Smooth muscle cell of the brain vasculature (primary cell): ENCODE measurements around the gene FBXL12.
A peak's percentile ranks its signal among the peaks of the same experiment; 100 is the strongest.
"Not testable (repeated sequence)": the region's sequence is repeated elsewhere in the genome, so short reads cannot be mapped to it uniquely, and the experiment has no call there.

Experiments
- DNase-seq: peaks from one replicate; pipeline ENCODE4 v3.0.0-alpha.2; 2012; ENCODE audit warnings: low read depth, low spot score

The FBXL12 gene

GRCh38 chr19:9792206-9793070 is 26.4 kb downstream of the FBXL12 start:
- peak; percentile 86 for DNase-seq

- DNase-seq: peak; percentile 88
Measured at GRCh38 chr19:9791552-9792205, 27.2 kb downstream of the FBXL12 start.

- DNase-seq: not testable (repeated sequence)
Measured at GRCh38 chr19:9791073-9791367, 27.9 kb downstream of the FBXL12 start.

- not testable (repeated sequence) for DNase-seq
Measured at GRCh38 chr19:9789579-9789978, 29.3 kb downstream of the FBXL12 start.

- DNase-seq: no peak
Measured at GRCh38 chr19:9789066-9789465, 29.8 kb downstream of the FBXL12 start.

GRCh38 chr19:9788604-9789003 is 30.3 kb downstream of the FBXL12 start:
- DNase-seq: not testable (repeated sequence)

- DNase-seq: no peak
Measured at GRCh38 chr19:9786819-9787218, 32.1 kb downstream of the FBXL12 start.

- no peak for DNase-seq
Measured at GRCh38 chr19:9786342-9786741, 32.5 kb downstream of the FBXL12 start.

- DNase-seq: peak; percentile 88
Measured at GRCh38 chr19:9785367-9786331, 33.2 kb downstream of the FBXL12 start.

- DNase-seq: not testable (repeated sequence)
Measured at GRCh38 chr19:9784163-9784496, 34.7 kb downstream of the FBXL12 start.

- DNase-seq: no peak
Measured at GRCh38 chr19:9782338-9782737, 36.5 kb downstream of the FBXL12 start.

- DNase-seq: peak; percentile 83
Measured at GRCh38 chr19:9768175-9769112, 50.4 kb downstream of the FBXL12 start, which contains the start of gene ZNF846. Gene ZNF846 (minus strand): TSS chr19:9768738. CDS start chr19:9764950, 3,788 bp downstream.
